Naive thymus-derived CD4-positive, alpha-beta T cell (primary cell): Measurements from ENCODE around the gene MLYCD. TPM values are rescaled to one million over a fixed set of nuclear protein-coding genes. Genes with fewer than 3 reads are reported as not detected.

Experiments used
- ATAC-seq: fragments of 150-1000 bp; cut with Tn5 transposase; 2 replicates; pipeline ENCODE4 v1.10.0; 2021; ENCODE audit warnings: mild to moderate bottlenecking, moderate library complexity
- CTCF ChIA-PET: fragments of 350-600 bp; sonication (Branson Sonifier 250); formaldehyde crosslinking; loops from one replicate; lab custom pipeline; 2021; ENCODE audit warnings: antibody characterized with exemption; lab: Charles Lee
- POLR2A ChIA-PET: fragments of 350-600 bp; sonication (Branson Sonifier 250); formaldehyde crosslinking; loops from one replicate; lab custom pipeline; 2021; ENCODE audit warnings: antibody characterized with exemption, inconsistent platforms; lab: Charles Lee
- DNase-seq, 9 donors: peaks; one replicate each; pipeline versions ENCODE4 v3.0.0 to v3.0.0-alpha.2; 2020 to 2022; ENCODE audit warnings: mixed read lengths in 1 of 9
- H3K27ac ChIP-seq: one replicate; pipeline ENCODE4 v1.7.0; 2013; ENCODE audit warnings: mild to moderate bottlenecking, low read depth, low read length, moderate library complexity
- H3K27me3 ChIP-seq, 2 donors: one replicate each; pipeline ENCODE4 v1.7.0; 2013; ENCODE audit warnings: low read length in 2 of 2, mild to moderate bottlenecking in 2 of 2, moderate library complexity in 2 of 2; ENCODE audit not compliant: control insufficient read depth in 2 of 2, insufficient read depth in 2 of 2
- H3K36me3 ChIP-seq, 3 experiments: 1 replicate in 2 of 3; 2 replicates in 1 of 3; pipeline ENCODE4 v1.7.0; 2013; ENCODE audit warnings: low read length in 3 of 3, mild to moderate bottlenecking in 3 of 3, moderate library complexity in 1 of 3; ENCODE audit not compliant: insufficient read depth in 3 of 3, control insufficient read depth in 2 of 3
- H3K4me1 ChIP-seq, 2 donors: one replicate each; pipeline ENCODE4 v1.7.0; 2013; ENCODE audit warnings: low read length in 2 of 2, mild to moderate bottlenecking in 2 of 2, moderate library complexity in 1 of 2; ENCODE audit not compliant: control insufficient read depth in 2 of 2, insufficient read depth in 2 of 2
- H3K4me3 ChIP-seq: 2 replicates; pipeline ENCODE4 v1.7.0; 2013; ENCODE audit warnings: mild to moderate bottlenecking, low read length
- H3K9me3 ChIP-seq, 3 experiments: 1 replicate in 2 of 3; 2 replicates in 1 of 3; pipeline ENCODE4 v1.7.0; 2013; ENCODE audit warnings: low read length in 3 of 3; ENCODE audit not compliant: control insufficient read depth in 2 of 3
- H3K27ac Mint-ChIP-seq, 9 donors: one replicate each; pipeline ENCODE4 v1.8.0; 2020 to 2022; ENCODE audit warnings: mixed read lengths in 9 of 9, mild to moderate bottlenecking in 8 of 9, moderate library complexity in 5 of 9, inconsistent platforms in 2 of 9
- H3K27me3 Mint-ChIP-seq, 5 donors: one replicate each; pipeline ENCODE4 v1.8.0; 2021 to 2022; ENCODE audit warnings: mixed read lengths in 5 of 5, mild to moderate bottlenecking in 1 of 5
- H3K36me3 Mint-ChIP-seq, 5 donors: one replicate each; pipeline ENCODE4 v1.8.0; 2020 to 2022; ENCODE audit warnings: mixed read lengths in 5 of 5, mild to moderate bottlenecking in 3 of 5, inconsistent platforms in 1 of 5
- H3K4me1 Mint-ChIP-seq, 7 donors: one replicate each; pipeline ENCODE4 v1.8.0; 2020 to 2022; ENCODE audit warnings: mixed read lengths in 7 of 7, mild to moderate bottlenecking in 3 of 7, inconsistent platforms in 1 of 7
- H3K4me3 Mint-ChIP-seq, 10 donors: one replicate each; pipeline ENCODE4 v1.8.0; 2020 to 2022; ENCODE audit warnings: mild to moderate bottlenecking in 10 of 10, mixed read lengths in 10 of 10, moderate library complexity in 6 of 10, inconsistent platforms in 2 of 10
- H3K9me3 Mint-ChIP-seq, 11 donors: one replicate each; pipeline ENCODE4 v1.8.0; 2020 to 2022; ENCODE audit warnings: mixed read lengths in 11 of 11, mild to moderate bottlenecking in 4 of 11, inconsistent platforms in 1 of 11, moderate library complexity in 1 of 11
- intact Hi-C, 2 donors: fragments of 100-400 bp; cut with micrococcal nuclease; formaldehyde crosslinking; loops; one replicate each; pipeline ENCODE4 v1.15.1; 2023
- polyA plus RNA-seq, 2 donors: library from polyadenylated mRNA; unstranded; fragments of 300-500 nt; fragmentation: Illumina TruSeq; gene quantifications; one replicate each; pipeline ENCODE4 v1.2.3, GENCODE V29; 2021
- total RNA-seq, 6 experiments: library from RNA in 5 of 6; stranded (reverse) in 5 of 6; gene quantifications; 1 replicate in 5 of 6; 2 replicates in 1 of 6; pipeline ENCODE4 v1.2.3 and lab custom pipeline; 2021 to 2026

MLYCD gene
- total and polyA plus RNA-seq, 7 experiments from 2014 or later = 1.8 to 11.4 (median 6.7) TPM

DNA sequence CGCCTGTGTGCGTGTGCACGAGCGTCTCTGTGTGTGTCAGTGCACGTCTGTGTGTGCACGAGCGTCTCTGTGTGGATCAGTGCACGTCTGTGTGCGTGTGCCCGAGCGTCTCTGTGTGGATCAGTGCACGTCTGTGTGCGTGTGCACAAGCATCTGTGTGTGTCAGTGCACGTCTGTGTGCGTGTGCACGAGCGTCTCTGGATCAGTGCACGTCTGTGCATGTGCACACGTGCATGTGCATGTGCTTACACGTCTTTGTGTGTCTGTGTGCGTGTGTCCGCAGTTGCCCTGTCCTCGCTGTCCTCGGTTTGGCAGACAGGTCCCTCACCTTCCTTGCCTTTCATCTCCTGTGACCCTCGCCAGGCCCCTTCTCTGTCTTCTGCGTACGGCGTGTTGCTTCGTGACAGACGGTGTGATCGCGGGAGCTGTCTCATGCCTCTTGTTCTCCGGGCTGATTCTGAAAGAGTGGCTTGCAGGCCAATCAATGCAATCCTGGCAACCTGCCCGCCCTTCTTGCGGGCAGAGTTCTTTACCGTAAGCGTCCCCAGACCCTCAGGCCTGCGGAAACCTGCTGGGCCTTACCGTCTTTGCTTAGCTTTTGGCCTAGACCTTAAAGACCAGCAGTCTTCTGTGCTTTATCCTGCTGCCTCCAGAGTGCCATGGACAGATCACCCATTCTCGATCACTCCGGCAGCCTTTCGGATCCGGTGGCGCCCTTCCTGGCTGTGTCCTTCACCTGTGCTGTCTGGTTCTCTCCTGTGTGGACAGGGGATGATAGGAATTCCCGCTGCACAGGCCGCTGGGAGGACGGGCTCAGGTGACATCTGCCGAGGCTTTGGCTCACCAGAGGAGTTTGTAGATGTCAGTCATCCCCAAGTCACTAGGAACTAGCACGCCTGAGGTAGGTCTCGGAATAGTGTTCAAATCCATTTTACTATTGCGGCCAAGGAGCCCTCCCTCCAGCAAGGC is 18.5 kb downstream of the MLYCD start:
- no peak for DNase-seq
- Mint-ChIP-seq H3K27ac (no peak overlapping the region), H3K4me1 (peaks cover 0 to 27% (median 3%) of the 10 kb centered on the region in 7 donors), H3K36me3 (peaks cover 21 to 61% (median 36%) of the 10 kb centered on the region in 5 donors), H3K27me3 (no peaks in the 10 kb centered on the region), H3K9me3 (peaks cover 0 to 5% (median 0%) of the 10 kb centered on the region in 11 donors), H3K4me3 (no peak overlapping the region)
- H3K4me3 ChIP-seq = no peak overlapping the region
- peaks cover 0 to 68% (median 7%) of the 10 kb centered on the region in 3 experiments for H3K36me3 ChIP-seq
- H3K4me1 ChIP-seq = no peaks in the 10 kb centered on the region
- ATAC-seq = no peak
- intact Hi-C loops = no loop called here
- CTCF ChIA-PET = no interaction called here
- H3K9me3 ChIP-seq = no peaks in the 10 kb centered on the region
- POLR2A ChIA-PET = no interaction called here
- no peaks in the 10 kb centered on the region for H3K27me3 ChIP-seq
- no peak overlapping the region for H3K27ac ChIP-seq

DNA sequence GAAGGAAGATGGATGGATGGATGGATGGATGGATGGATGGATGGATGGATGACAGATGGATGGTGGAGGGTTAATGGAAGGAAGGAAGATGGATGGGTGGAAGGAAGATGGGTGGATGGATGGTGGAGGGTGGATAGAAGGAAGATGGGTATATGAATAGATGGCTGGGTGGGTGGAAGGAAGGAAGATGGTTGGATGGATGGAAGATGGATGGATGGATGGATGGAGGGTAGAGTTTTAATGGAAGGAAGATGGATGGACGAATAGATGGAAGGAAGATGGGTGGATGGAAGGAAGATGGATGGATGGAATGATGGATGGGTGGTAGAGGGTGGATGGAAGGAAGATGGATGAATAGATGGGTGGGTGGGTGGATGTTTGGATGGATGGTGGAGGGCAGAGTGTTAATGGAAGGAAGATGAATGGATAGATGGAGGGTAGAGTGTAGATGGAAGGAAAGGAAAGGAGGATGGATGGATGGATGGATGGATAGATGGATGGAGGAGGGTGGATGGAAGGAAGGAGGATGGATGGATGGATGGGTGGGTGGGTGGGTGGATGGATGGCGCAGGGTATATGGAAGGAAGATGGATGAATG is 22.1 kb downstream of the MLYCD start:
- Histone ChIP-seq H3K4me3 (no peak overlapping the region), H3K36me3 (peaks cover 0 to 34% (median 9%) of the 10 kb centered on the region in 3 experiments), H3K27ac (no peak overlapping the region), H3K4me1 (no peaks in the 10 kb centered on the region), H3K27me3 (no peaks in the 10 kb centered on the region), H3K9me3 (no peaks in the 10 kb centered on the region)
- no peak for ATAC-seq
- Mint-ChIP-seq H3K4me1 (peaks cover 0 to 24% (median 2%) of the 10 kb centered on the region in 7 donors), H3K9me3 (peaks cover 0 to 5% (median 0%) of the 10 kb centered on the region in 11 donors), H3K36me3 (peaks cover 19 to 42% (median 29%) of the 10 kb centered on the region in 5 donors), H3K4me3 (no peak overlapping the region), H3K27ac (no peak overlapping the region), H3K27me3 (no peaks in the 10 kb centered on the region)
- ChIA-PET POLR2A (no interaction called here), CTCF (no interaction called here)
- no peak for DNase-seq
- intact Hi-C loops = no loop called here

DNA sequence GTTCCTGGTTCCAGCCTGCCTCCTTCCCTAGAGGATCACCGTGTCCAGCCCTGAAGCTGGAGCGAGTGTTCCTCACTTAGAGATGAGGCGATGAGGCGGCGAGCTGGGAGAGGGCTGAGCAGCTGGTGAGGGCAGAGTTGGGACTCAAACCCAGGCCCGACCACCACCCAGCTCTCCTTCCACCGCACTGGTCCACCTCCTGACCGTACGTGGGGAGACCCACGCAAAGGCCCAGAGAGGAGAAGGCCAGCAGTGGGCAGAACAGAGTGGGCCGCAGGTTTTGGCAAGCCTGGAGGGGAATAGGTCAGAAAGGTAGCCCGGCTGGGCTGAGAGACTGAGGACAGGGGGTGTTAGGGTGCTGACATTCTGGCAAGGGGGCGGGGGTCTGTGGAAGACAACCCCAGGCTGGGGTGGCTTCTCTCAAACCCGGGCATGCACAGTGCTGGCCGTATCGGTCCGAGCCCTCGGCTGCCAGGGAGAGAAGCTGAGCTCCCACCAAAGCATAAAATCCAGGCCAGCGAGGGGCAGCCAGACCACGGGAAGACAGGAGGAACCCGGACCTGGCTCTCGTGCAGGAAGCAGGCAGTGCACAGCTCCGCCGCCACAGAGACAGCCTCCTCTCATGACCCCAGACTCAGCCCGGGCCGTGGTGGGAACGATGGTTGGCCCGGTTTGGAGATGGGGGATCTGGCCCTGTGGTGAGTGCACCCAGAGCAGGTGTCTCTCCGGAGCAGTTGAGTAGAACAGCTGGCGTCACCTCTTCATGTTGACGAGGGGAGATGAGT is 24.9 kb downstream of the MLYCD start:
- no peaks in the 10 kb centered on the region for H3K27me3 Mint-ChIP-seq
- H3K4me3 ChIP-seq = no peak overlapping the region
- no peaks in the 10 kb centered on the region for H3K27me3 ChIP-seq
- H3K36me3 Mint-ChIP-seq = peaks cover 7 to 21% (median 16%) of the 10 kb centered on the region in 5 donors
- no peak overlapping the region for H3K27ac Mint-ChIP-seq
- intact Hi-C loops = no loop called here
- H3K9me3 Mint-ChIP-seq = no peaks in the 10 kb centered on the region
- CTCF ChIA-PET = no interaction called here
- no peaks in the 10 kb centered on the region for H3K9me3 ChIP-seq
- no peak overlapping the region for H3K4me3 Mint-ChIP-seq
- peaks cover 0 to 21% (median 4%) of the 10 kb centered on the region in 7 donors for H3K4me1 Mint-ChIP-seq
- H3K36me3 ChIP-seq = peaks cover 0 to 12% (median 3%) of the 10 kb centered on the region in 3 experiments
- POLR2A ChIA-PET = no interaction called here
- H3K27ac ChIP-seq = no peak overlapping the region
- no peaks in the 10 kb centered on the region for H3K4me1 ChIP-seq
- DNase-seq (no peak), ATAC-seq (no peak)

GRCh38 chr16:83924686-83925085 is 25.8 kb downstream of the MLYCD start:
- intact Hi-C loops = no loop called here
- Mint-ChIP-seq H3K4me1 (peaks cover 0 to 12% (median 4%) of the 10 kb centered on the region in 7 donors), H3K9me3 (no peaks in the 10 kb centered on the region), H3K27me3 (no peaks in the 10 kb centered on the region), H3K36me3 (peaks cover 0 to 12% (median 8%) of the 10 kb centered on the region in 5 donors), H3K4me3 (no peak overlapping the region), H3K27ac (no peak overlapping the region)
- Histone ChIP-seq H3K27ac (no peak overlapping the region), H3K9me3 (no peaks in the 10 kb centered on the region), H3K4me3 (no peak overlapping the region), H3K27me3 (no peaks in the 10 kb centered on the region), H3K4me1 (no peaks in the 10 kb centered on the region), H3K36me3 (peaks cover 0 to 7% (median 3%) of the 10 kb centered on the region in 3 experiments)
- DNase-seq (no peak), ATAC-seq (no peak)
- ChIA-PET CTCF (no interaction called here), POLR2A (no interaction called here)

DNA sequence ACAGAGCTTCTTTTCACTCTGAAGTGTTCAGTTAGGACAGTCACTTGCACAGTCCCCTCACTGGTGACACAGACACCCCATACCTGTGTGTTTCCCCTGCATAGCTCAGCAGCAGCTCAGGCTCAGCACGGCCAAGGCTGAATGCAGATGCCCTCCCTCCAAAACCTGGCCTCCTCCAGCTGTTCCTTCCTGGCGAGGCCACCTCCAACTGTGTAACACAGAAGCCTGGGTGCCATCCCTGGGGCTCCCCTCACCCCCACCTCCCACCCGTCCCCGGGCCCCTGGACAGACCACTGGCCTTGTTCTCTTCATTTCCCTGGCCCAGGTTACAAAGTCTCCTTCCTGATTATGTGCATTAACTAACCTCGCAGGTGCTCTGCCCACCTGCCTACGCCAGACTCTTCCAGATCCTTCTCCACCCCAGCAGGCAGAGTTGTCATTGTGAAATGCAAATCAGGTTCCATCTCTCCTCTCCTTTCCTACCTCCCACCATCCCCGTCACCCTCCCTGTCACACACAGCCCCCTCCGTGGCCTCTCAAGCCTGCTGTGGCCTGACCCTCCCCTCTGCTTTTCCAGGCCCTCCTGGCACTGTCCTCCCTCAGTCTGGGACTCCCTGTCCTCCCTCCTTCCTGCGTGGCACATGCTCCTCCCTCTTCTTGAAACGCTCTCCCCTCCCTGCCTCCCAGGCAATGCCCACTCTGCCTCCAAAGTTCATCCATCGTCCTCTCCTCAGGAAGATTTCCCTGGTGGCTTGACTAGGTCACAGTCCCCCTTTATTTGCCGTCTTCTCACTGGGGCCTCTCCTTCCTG is 26.4 kb downstream of the MLYCD start:
- ChIA-PET POLR2A (no interaction called here), CTCF (interaction anchor here (1.0 kb wide), 1 partner anchor 251 kb away, joined by 3 read pairs; no protein-coding TSS in a partner anchor)
- H3K4me3 ChIP-seq = no peak overlapping the region
- Mint-ChIP-seq H3K36me3 (peaks cover 0 to 11% (median 7%) of the 10 kb centered on the region in 5 donors), H3K4me1 (peaks cover 0 to 11% (median 4%) of the 10 kb centered on the region in 7 donors), H3K4me3 (no peak overlapping the region), H3K27ac (peak overlapping the region in 1 of 9 donors; percentile 70), H3K9me3 (no peaks in the 10 kb centered on the region), H3K27me3 (no peaks in the 10 kb centered on the region)
- intact Hi-C loops = no loop called here
- no peaks in the 10 kb centered on the region for H3K4me1 ChIP-seq
- DNase-seq (no peak), ATAC-seq (no peak)
- H3K36me3 ChIP-seq = peaks cover 0 to 4% (median 3%) of the 10 kb centered on the region in 3 experiments
- H3K9me3 ChIP-seq = no peaks in the 10 kb centered on the region
- H3K27me3 ChIP-seq = no peaks in the 10 kb centered on the region
- no peak overlapping the region for H3K27ac ChIP-seq
